ENCODE data around the gene SIRPA. TPM values are rescaled to one million over a fixed set of nuclear protein-coding genes. Genes with fewer than 3 reads are reported as not detected.
A peak's percentile ranks its signal among the peaks of the same experiment; 100 is the strongest.

Gene SIRPA
- total and polyA plus RNA-seq, 2 of the 8 experiments (the other 6 are each of a cell fraction or from before 2014, with no cell fraction given) = 3.9 to 4.3 TPM

- H3K27me3 ChIP-seq (replicated peaks in 1 of 4; ENCODE audit: control insufficient read depth in 3 of 4, extremely low read depth in 1 of 4, insufficient read depth in 3 of 4, low read length in 3 of 4) = no peaks in the 10 kb centered on the region
- WGBS, 2 experiments (ENCODE audit: extremely low coverage in 1 of 2, insufficient coverage in 1 of 2, insufficient read length in 1 of 2, insufficient replicate concordance in 2 of 2, low coverage in 1 of 2, low lambda C conversion rate in 2 of 2, missing lambda C conversion rate in 1 of 2) = 93% methylated on average over 5 of the region's 5 CpGs; no CpG with 5 or more reads in 1 of the 2 experiments
- H3K23ac ChIP-seq (ENCODE audit: insufficient read length) = no peak overlapping the region
- ChIA-PET POLR2A (ENCODE audit: partially characterized antibody) (no interaction called here), CTCF (ENCODE audit: partially characterized antibody) (interaction anchor here (0.6 to 1.2 kb wide), 3 partner anchors 27 to 246 kb away, joined by 3 read pairs; no protein-coding TSS in a partner anchor)
- no peaks in the 10 kb centered on the region for H3K36me3 ChIP-seq (ENCODE audit: control insufficient read depth in 2 of 4, insufficient read depth in 4 of 4, low read length in 3 of 4)
- no peak overlapping the region for H3K4ac ChIP-seq (replicated peaks; ENCODE audit: insufficient read length, low read depth, low read length)
- H3K79me2 ChIP-seq (ENCODE audit: control insufficient read depth in 1 of 2, insufficient read depth in 2 of 2, low read length in 2 of 2) = no peaks in the 10 kb centered on the region
- H2BK5ac ChIP-seq (ENCODE audit: low read depth, low read length) = peak overlapping the region; percentile 24; the same call in 1 of the 2 replicates
- no peak overlapping the region for H4K5ac ChIP-seq (ENCODE audit: insufficient read length, low read depth, low read length)
- no peak overlapping the region for H2BK120ac ChIP-seq (replicated peaks; ENCODE audit: low read depth, low read length)
- no peak overlapping the region for H2BK15ac ChIP-seq (ENCODE audit: low read length)
- no peak overlapping the region for H3K9ac ChIP-seq (replicated peaks in 1 of 4; ENCODE audit: extremely low read depth in 1 of 4, low read depth in 3 of 4, low read length in 3 of 4)
- FAIRE-seq (no peak), DNase-seq (ENCODE audit: low read depth in 1 of 2, low spot score in 2 of 2) (no peak)
- H3K79me1 ChIP-seq (ENCODE audit: low read depth, low read length) = no peaks in the 10 kb centered on the region
- no peak overlapping the region for H2BK12ac ChIP-seq (ENCODE audit: low read depth, low read length)
- H4K91ac ChIP-seq (replicated peaks; ENCODE audit: insufficient read length, low read length) = no peak overlapping the region
- H3K4me1 ChIP-seq (replicated peaks in 1 of 4; ENCODE audit: control insufficient read depth in 3 of 4, insufficient read depth in 4 of 4, low read length in 3 of 4) = peaks cover 0 to 6% (median 2%) of the 10 kb centered on the region in 4 experiments; a peak in 5 of 7 replicates
- H3K14ac ChIP-seq (ENCODE audit: insufficient read length) = no peak overlapping the region
- H2AFZ ChIP-seq (ENCODE audit: low read length) = no peak overlapping the region
- no peak for TF ChIP-seq YY1 (IDR thresholded peaks at IDR 0.05; ENCODE audit: low read depth, low read length)
- TF ChIP-seq POLR2A (IDR thresholded peaks at IDR 0.05; ENCODE audit: control extremely low read depth in 1 of 2, low read depth in 2 of 2, low read length in 2 of 2) = no peak
- no peak for TF ChIP-seq CEBPB (IDR thresholded peaks at IDR 0.05; ENCODE audit: low read depth, low read length)
- TF ChIP-seq RXRA (IDR thresholded peaks at IDR 0.05; ENCODE audit: insufficient read depth, low read depth, low read length) = no peak
- TF ChIP-seq SRF (IDR thresholded peaks at IDR 0.05; ENCODE audit: low read depth, low read length) = no peak
- TF ChIP-seq KDM4A (IDR thresholded peaks at IDR 0.05; ENCODE audit: low read depth, low read length, severe bottlenecking) = no peak
- TF ChIP-seq USF2 (IDR thresholded peaks at IDR 0.05; ENCODE audit: low read length) = no peak
- TF ChIP-seq SIX5 (IDR thresholded peaks at IDR 0.05; ENCODE audit: low read depth, low read length) = no peak
- no peak for TF ChIP-seq SP4 (IDR thresholded peaks at IDR 0.05; ENCODE audit: low read length)
- TF ChIP-seq BACH1 (IDR thresholded peaks at IDR 0.05; ENCODE audit: low read length) = no peak
- no peak for TF ChIP-seq NANOG (IDR thresholded peaks at IDR 0.05; ENCODE audit: insufficient read depth, low read depth, low read length, poor library complexity, severe bottlenecking)
- H4K8ac ChIP-seq (ENCODE audit: extremely low read depth, insufficient read depth, low read length) = peak overlapping the region; percentile 45; the same call in 1 of the 2 replicates
- H2AK5ac ChIP-seq (ENCODE audit: low read depth, low read length) = peak overlapping the region; percentile 5; the same call in 1 of the 2 replicates
- H3K4me3 ChIP-seq (ENCODE audit: extremely low read depth in 1 of 4, insufficient read depth in 2 of 4, low read depth in 3 of 4, low read length in 4 of 4) = no peak overlapping the region
- no peaks in the 10 kb centered on the region for H3K23me2 ChIP-seq (ENCODE audit: low read depth, low read length)
- no peak overlapping the region for H2BK20ac ChIP-seq (ENCODE audit: low read length)
- no peak overlapping the region for H3K27ac ChIP-seq (ENCODE audit: low read depth, low read length)
- H4K20me1 ChIP-seq (replicated peaks in 1 of 2; ENCODE audit: control insufficient read depth in 1 of 2, insufficient read depth in 2 of 2, low read length in 2 of 2) = no peaks in the 10 kb centered on the region
- no peaks in the 10 kb centered on the region for H3K9me3 ChIP-seq (ENCODE audit: insufficient read depth in 2 of 2, low read depth in 1 of 2, low read length in 1 of 2)
- no peak overlapping the region for H3K56ac ChIP-seq (replicated peaks; ENCODE audit: insufficient read length, low read depth, low read length)
- H3K18ac ChIP-seq (ENCODE audit: extremely low read depth, low read length) = no peak overlapping the region
- H3K4me2 ChIP-seq (ENCODE audit: insufficient read depth in 1 of 2, low read depth in 2 of 2, low read length in 2 of 2) = no peak overlapping the region
These were observed 31.0 kb downstream of the SIRPA start for GRCh38 chr20:1926237-1926636.
